Measurements from ENCODE around the gene MYCBPAP. TPM values are rescaled to one million over a fixed set of nuclear protein-coding genes. Genes with fewer than 3 reads are reported as not detected.

The MYCBPAP gene
- total RNA-seq, 1 donor from 2014 or later = 1.7 TPM

- no peaks in the 10 kb centered on the region for H3K9me3 Mint-ChIP-seq (ENCODE audit: low read depth)
- H3K4me1 Mint-ChIP-seq (ENCODE audit: low read depth) = no peaks in the 10 kb centered on the region
- H3K27me3 Mint-ChIP-seq = peaks cover 11% of the 10 kb centered on the region
- H3K4me3 Mint-ChIP-seq (ENCODE audit: low read depth) = no peak overlapping the region
- no peak for TF ChIP-seq CTCF (IDR thresholded peaks at IDR 0.05; ENCODE audit: unreplicated experiment)
- DNase-seq (ENCODE audit: low spot score, unreplicated experiment) = no peak
- H3K36me3 Mint-ChIP-seq (ENCODE audit: insufficient read depth) = no peaks in the 10 kb centered on the region
- no peak overlapping the region for H3K27ac Mint-ChIP-seq
These were observed 9.0 kb upstream of the MYCBPAP start for GRCh38 chr17:50499270-50499669.

GRCh38 chr17:50499721-50500120 lies 8.5 kb upstream of the MYCBPAP start:
- Mint-ChIP-seq H3K9me3 (ENCODE audit: low read depth) (no peaks in the 10 kb centered on the region), H3K27me3 (peaks cover 11% of the 10 kb centered on the region), H3K36me3 (ENCODE audit: insufficient read depth) (no peaks in the 10 kb centered on the region), H3K4me1 (ENCODE audit: low read depth) (no peaks in the 10 kb centered on the region), H3K27ac (no peak overlapping the region), H3K4me3 (ENCODE audit: low read depth) (no peak overlapping the region)
- DNase-seq (ENCODE audit: low spot score, unreplicated experiment) = no peak
- TF ChIP-seq CTCF (IDR thresholded peaks at IDR 0.05; ENCODE audit: unreplicated experiment) = no peak

GRCh38 chr17:50501054-50501453 lies 7.2 kb upstream of the MYCBPAP start:
- no peak for DNase-seq (ENCODE audit: low spot score, unreplicated experiment)
- H3K36me3 Mint-ChIP-seq (ENCODE audit: insufficient read depth) = no peaks in the 10 kb centered on the region
- TF ChIP-seq CTCF (IDR thresholded peaks at IDR 0.05; ENCODE audit: unreplicated experiment) = peak; percentile 67
- no peaks in the 10 kb centered on the region for H3K9me3 Mint-ChIP-seq (ENCODE audit: low read depth)
- no peak overlapping the region for H3K4me3 Mint-ChIP-seq (ENCODE audit: low read depth)
- peaks cover 14% of the 10 kb centered on the region for H3K27me3 Mint-ChIP-seq
- H3K4me1 Mint-ChIP-seq (ENCODE audit: low read depth) = no peaks in the 10 kb centered on the region
- no peak overlapping the region for H3K27ac Mint-ChIP-seq

- no peak overlapping the region for H3K27ac Mint-ChIP-seq
- no peaks in the 10 kb centered on the region for H3K4me1 Mint-ChIP-seq (ENCODE audit: low read depth)
- no peak for DNase-seq (ENCODE audit: low spot score, unreplicated experiment)
- H3K27me3 Mint-ChIP-seq = peaks cover 17% of the 10 kb centered on the region
- TF ChIP-seq CTCF (IDR thresholded peaks at IDR 0.05; ENCODE audit: unreplicated experiment) = no peak
- H3K4me3 Mint-ChIP-seq (ENCODE audit: low read depth) = no peak overlapping the region
- no peaks in the 10 kb centered on the region for H3K36me3 Mint-ChIP-seq (ENCODE audit: insufficient read depth)
- no peaks in the 10 kb centered on the region for H3K9me3 Mint-ChIP-seq (ENCODE audit: low read depth)
These were observed 5.8 kb upstream of the MYCBPAP start for GRCh38 chr17:50502301-50502990.

- DNase-seq (ENCODE audit: low spot score, unreplicated experiment) = no peak
- no peak for TF ChIP-seq CTCF (IDR thresholded peaks at IDR 0.05; ENCODE audit: unreplicated experiment)
- Mint-ChIP-seq H3K9me3 (ENCODE audit: low read depth) (no peaks in the 10 kb centered on the region), H3K27me3 (peaks cover 17% of the 10 kb centered on the region), H3K27ac (no peak overlapping the region), H3K4me1 (ENCODE audit: low read depth) (peaks cover 9% of the 10 kb centered on the region), H3K4me3 (ENCODE audit: low read depth) (no peak overlapping the region), H3K36me3 (ENCODE audit: insufficient read depth) (no peaks in the 10 kb centered on the region)
These were observed 2.6 kb upstream of the MYCBPAP start for GRCh38 chr17:50505591-50506130.

Measured in progenitor cell of endocrine pancreas (in vitro differentiated cells).